Keratinocyte (primary cell): ENCODE data around the gene CDH13. TPM values are rescaled to one million over a fixed set of nuclear protein-coding genes. Genes with fewer than 3 reads are reported as not detected.

Source experiments
- DNase-seq: peaks from one replicate; pipeline ENCODE4 v3.0.0-alpha.2; 2011; ENCODE audit warnings: low read depth, missing footprints, low spot score
- FAIRE-seq: peaks from 2 replicates; lab custom pipeline; 2011; peaks lifted over from hg19 to GRCh38; lab: Jason Lieb, UNC
- H2AFZ ChIP-seq: 2 replicates; pipeline ENCODE4 v1.6.0; 2012; ENCODE audit warnings: low read length, control low read depth, inconsistent platforms; ENCODE audit not compliant: control insufficient read depth
- H3K27ac ChIP-seq: 2 replicates; pipeline ENCODE4 v1.5.1; 2011; ENCODE audit warnings: low read length; ENCODE audit not compliant: control insufficient read depth, insufficient read depth
- H3K27me3 ChIP-seq: 3 replicates; pipeline ENCODE4 v1.6.0; 2011; ENCODE audit warnings: low read length; ENCODE audit not compliant: control insufficient read depth, insufficient read depth; ENCODE audit errors: extremely low read depth
- H3K36me3 ChIP-seq, 2 experiments: 2 replicates in 1 of 2; 3 replicates in 1 of 2; pipeline ENCODE4 v1.5.1; 2011; ENCODE audit warnings: low read length in 2 of 2, mild to moderate bottlenecking in 1 of 2; ENCODE audit not compliant: control insufficient read depth in 2 of 2, insufficient read depth in 2 of 2; ENCODE audit errors: extremely low read depth in 1 of 2
- H3K4me1 ChIP-seq: 3 replicates; pipeline ENCODE4 v1.5.1; 2011; ENCODE audit warnings: low read length; ENCODE audit not compliant: control insufficient read depth, insufficient read depth; ENCODE audit errors: extremely low read depth
- H3K4me2 ChIP-seq: 3 replicates; pipeline ENCODE4 v1.6.0; 2011; ENCODE audit warnings: low read depth, low read length; ENCODE audit not compliant: control insufficient read depth, insufficient read depth; ENCODE audit errors: extremely low read depth
- H3K4me3 ChIP-seq, 3 experiments: fragments of 200-600 bp in 1 of 3; sonication (generic) in 1 of 3; 2 replicates in 2 of 3; 3 replicates in 1 of 3; pipeline ENCODE4 v1.5.1; 2011 to 2016; ENCODE audit warnings: low read length in 3 of 3, mild to moderate bottlenecking in 3 of 3, control low read depth in 2 of 3, inconsistent platforms in 1 of 3, low read depth in 1 of 3, mixed read lengths in 1 of 3, mixed run types in 1 of 3, moderate library complexity in 1 of 3; ENCODE audit not compliant: control insufficient read depth in 2 of 3, insufficient read depth in 2 of 3; ENCODE audit errors: extremely low read depth in 1 of 3
- H3K79me2 ChIP-seq: 2 replicates; pipeline ENCODE4 v1.6.0; 2012; ENCODE audit warnings: low read length; ENCODE audit not compliant: control insufficient read depth, insufficient read depth
- H3K9ac ChIP-seq: 3 replicates; pipeline ENCODE4 v1.6.0; 2011; ENCODE audit warnings: low read length; ENCODE audit not compliant: control insufficient read depth, insufficient read depth; ENCODE audit errors: extremely low read depth
- H3K9me1 ChIP-seq: 3 replicates; pipeline ENCODE4 v1.6.0; 2011; ENCODE audit warnings: low read length; ENCODE audit not compliant: control insufficient read depth, insufficient read depth; ENCODE audit errors: extremely low read depth
- H3K9me3 ChIP-seq: 2 replicates; pipeline ENCODE4 v1.5.1; 2012; ENCODE audit warnings: low read depth, low read length; ENCODE audit not compliant: control insufficient read depth
- H4K20me1 ChIP-seq: 3 replicates; pipeline ENCODE4 v1.6.0; 2011; ENCODE audit warnings: low read length; ENCODE audit not compliant: control insufficient read depth, insufficient read depth; ENCODE audit errors: extremely low read depth
- EZH2 ChIP-seq: IDR thresholded peaks from one replicate; pipeline ENCODE4 v1.6.1; 2012; ENCODE audit warnings: inconsistent platforms, mild to moderate bottlenecking, low read length, moderate library complexity
- dilution Hi-C: fragments of 300-500 bp; cut with MboI; formaldehyde crosslinking; loops from one replicate; pipeline ENCODE4 v1.7.0; 2020; ENCODE audit warnings: low sequenced_read_pairs; ENCODE audit not compliant: extremely low pct_ligation_motif_present
- polyA plus RNA-seq, 5 experiments: library from polyadenylated mRNA; depleted of rRNA in 3 of 5; stranded (reverse) in 3 of 5; stranded (forward) in 1 of 5; unstranded in 1 of 5; fragments of >200 nt; gene quantifications; 1 replicate in 1 of 5; 2 replicates in 3 of 5; 3 replicates in 1 of 5; pipeline versions ENCODE4 v1.2.1 to v1.2.3, GENCODE V29; 2011 to 2012; ENCODE audit warnings: missing spikeins in 2 of 5, low read depth in 1 of 5, low replicate concordance in 1 of 5
- TF ChIP-seq, protein P1 (sequence below), 3 experiments: IDR thresholded peaks in 1 of 3; conservative IDR thresholded peaks in 1 of 3; optimal IDR thresholded peaks in 1 of 3; 2 replicates in 2 of 3; 3 replicates in 1 of 3; pipeline versions ENCODE3 to v1.5.1; 2011; ENCODE audit warnings: low read length in 3 of 3, mild to moderate bottlenecking in 3 of 3, moderate library complexity in 2 of 3, control low read depth in 1 of 3, inconsistent platforms in 1 of 3; ENCODE audit not compliant: insufficient read depth in 2 of 3; ENCODE audit errors: extremely low read depth in 1 of 3

CDH13 gene
- polyA plus RNA-seq, 1 donor (not counting 4 experiments of a cell fraction or from before 2014, with no cell fraction given): 111 TPM

DNA sequence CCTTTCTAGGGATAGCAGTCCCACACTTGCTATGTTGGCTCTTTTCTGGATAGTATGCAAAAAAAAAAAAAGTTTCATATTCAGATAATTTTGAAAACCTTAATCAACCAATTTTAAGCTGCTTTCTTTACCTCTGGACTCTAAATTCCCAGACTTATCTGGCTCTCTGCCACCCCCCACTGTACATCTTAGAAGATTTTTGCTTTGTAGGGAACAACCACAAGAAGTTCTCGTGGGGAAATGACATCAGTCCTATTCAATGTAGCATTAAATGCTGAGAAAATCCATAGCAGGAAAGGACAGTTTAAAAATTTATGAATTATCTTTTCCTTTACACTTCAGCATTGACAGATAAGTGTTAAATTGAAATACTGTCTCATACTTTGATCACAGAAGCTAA, 618.3 kb downstream of the CDH13 start:
- FAIRE-seq: peak; percentile 13
- H3K4me2 ChIP-seq: no peak overlapping the region
- no peak for TF ChIP-seq EZH2
- TF ChIP-seq, protein P1, sequence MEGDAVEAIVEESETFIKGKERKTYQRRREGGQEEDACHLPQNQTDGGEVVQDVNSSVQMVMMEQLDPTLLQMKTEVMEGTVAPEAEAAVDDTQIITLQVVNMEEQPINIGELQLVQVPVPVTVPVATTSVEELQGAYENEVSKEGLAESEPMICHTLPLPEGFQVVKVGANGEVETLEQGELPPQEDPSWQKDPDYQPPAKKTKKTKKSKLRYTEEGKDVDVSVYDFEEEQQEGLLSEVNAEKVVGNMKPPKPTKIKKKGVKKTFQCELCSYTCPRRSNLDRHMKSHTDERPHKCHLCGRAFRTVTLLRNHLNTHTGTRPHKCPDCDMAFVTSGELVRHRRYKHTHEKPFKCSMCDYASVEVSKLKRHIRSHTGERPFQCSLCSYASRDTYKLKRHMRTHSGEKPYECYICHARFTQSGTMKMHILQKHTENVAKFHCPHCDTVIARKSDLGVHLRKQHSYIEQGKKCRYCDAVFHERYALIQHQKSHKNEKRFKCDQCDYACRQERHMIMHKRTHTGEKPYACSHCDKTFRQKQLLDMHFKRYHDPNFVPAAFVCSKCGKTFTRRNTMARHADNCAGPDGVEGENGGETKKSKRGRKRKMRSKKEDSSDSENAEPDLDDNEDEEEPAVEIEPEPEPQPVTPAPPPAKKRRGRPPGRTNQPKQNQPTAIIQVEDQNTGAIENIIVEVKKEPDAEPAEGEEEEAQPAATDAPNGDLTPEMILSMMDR (optimal IDR thresholded peaks at IDR 0.05 in 1 of 3, IDR thresholded peaks at IDR 0.05 in 1 of 3, conservative IDR thresholded peaks at IDR 0.05 in 1 of 3; ENCODE audit: extremely low read depth in 1 of 3, insufficient read depth in 2 of 3, low read length in 3 of 3): no peak
- H3K9me3 ChIP-seq: no peaks in the 10 kb centered on the region
- no peaks in the 10 kb centered on the region for H3K79me2 ChIP-seq
- DNase-seq: no peak
- H3K4me1 ChIP-seq: no peaks in the 10 kb centered on the region
- H3K27me3 ChIP-seq: no peaks in the 10 kb centered on the region
- H3K9me1 ChIP-seq: no peaks in the 10 kb centered on the region
- dilution Hi-C loops: no loop called here
- H4K20me1 ChIP-seq: no peaks in the 10 kb centered on the region
- H3K9ac ChIP-seq: no peak overlapping the region
- H3K4me3 ChIP-seq: no peak overlapping the region
- H3K36me3 ChIP-seq: no peaks in the 10 kb centered on the region
- H2AFZ ChIP-seq: no peak overlapping the region
- H3K27ac ChIP-seq: no peak overlapping the region

DNA sequence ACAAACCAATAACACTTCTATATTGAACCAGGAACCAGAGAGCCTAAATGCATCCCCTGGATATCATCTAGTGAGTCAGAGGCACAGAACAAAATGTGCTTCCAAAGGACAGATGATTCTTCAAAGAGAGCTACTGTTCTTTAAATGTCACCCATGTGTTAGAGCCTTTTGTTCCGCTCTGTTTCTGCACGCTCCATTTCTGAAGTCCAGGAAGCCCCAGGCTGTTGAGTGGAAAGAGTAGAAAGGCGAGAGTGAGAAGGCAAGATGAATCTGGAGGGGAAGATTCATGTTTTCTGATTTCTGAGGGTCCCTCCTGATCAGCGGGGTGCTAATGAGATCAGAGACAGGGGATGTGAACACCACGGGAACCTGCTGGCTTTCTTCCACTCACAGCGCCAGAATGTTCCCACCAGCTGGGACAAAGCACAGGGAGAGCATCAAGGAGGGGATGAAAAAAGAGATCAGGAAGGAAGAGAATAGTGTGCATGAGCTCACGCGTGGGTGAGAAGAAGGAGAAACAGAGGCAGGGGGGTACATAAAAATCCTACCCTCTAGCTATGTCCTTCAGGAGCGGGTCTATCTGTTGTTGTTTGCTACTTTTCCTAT, 621.1 kb downstream of the CDH13 start:
- H3K9me1 ChIP-seq: no peaks in the 10 kb centered on the region
- H3K27ac ChIP-seq: no peak overlapping the region
- no peak for DNase-seq
- FAIRE-seq: no peak
- dilution Hi-C loops: no loop called here
- H3K79me2 ChIP-seq: no peaks in the 10 kb centered on the region
- H3K4me2 ChIP-seq: no peak overlapping the region
- no peak overlapping the region for H3K4me3 ChIP-seq
- TF ChIP-seq EZH2: no peak
- TF ChIP-seq, protein P1 (optimal IDR thresholded peaks at IDR 0.05 in 1 of 3, IDR thresholded peaks at IDR 0.05 in 1 of 3, conservative IDR thresholded peaks at IDR 0.05 in 1 of 3; ENCODE audit: extremely low read depth in 1 of 3, insufficient read depth in 2 of 3, low read length in 3 of 3): no peak
- H3K9me3 ChIP-seq: no peaks in the 10 kb centered on the region
- H2AFZ ChIP-seq: no peak overlapping the region
- H3K36me3 ChIP-seq: no peaks in the 10 kb centered on the region
- H3K27me3 ChIP-seq: no peaks in the 10 kb centered on the region
- H3K4me1 ChIP-seq: no peaks in the 10 kb centered on the region
- H3K9ac ChIP-seq: no peak overlapping the region
- no peaks in the 10 kb centered on the region for H4K20me1 ChIP-seq
